Activated CD4-positive, alpha-beta T cell treated with anti-CD3 and anti-CD28 coated beads, Interleukin-2, amount 50 U/mL, for 48 hours (primary cell): ENCODE data around the gene HHIP.

Experiments
- DNase-seq, 2 experiments: peaks; one replicate each; pipeline ENCODE4 v3.0.0-alpha.2; 2020

HHIP gene

GRCh38 chr4:144709793-144710525, 64.0 kb downstream of the HHIP start:
- no peak for DNase-seq

GRCh38 chr4:144710526-144710912, 64.6 kb downstream of the HHIP start:
- no peak for DNase-seq

GRCh38 chr4:144711700-144712456, 65.9 kb downstream of the HHIP start:
- DNase-seq = no peak

- DNase-seq = no peak
Observed at GRCh38 chr4:144712775-144713174, 66.8 kb downstream of the HHIP start.

- DNase-seq = no peak
Observed at GRCh38 chr4:144714166-144714565, 68.2 kb downstream of the HHIP start.

- no peak for DNase-seq
Observed at GRCh38 chr4:144715230-144715629, 69.3 kb downstream of the HHIP start.

GRCh38 chr4:144716778-144717177, 70.8 kb downstream of the HHIP start:
- no peak for DNase-seq

GRCh38 chr4:144718958-144719512, 73.1 kb downstream of the HHIP start:
- no peak for DNase-seq

- no peak for DNase-seq
Observed at GRCh38 chr4:144720491-144720890, 74.5 kb downstream of the HHIP start.

- no peak for DNase-seq
Observed at GRCh38 chr4:144721994-144722393, 76.0 kb downstream of the HHIP start.

- no peak for DNase-seq
Observed at GRCh38 chr4:144723471-144723870, 77.5 kb downstream of the HHIP start.

GRCh38 chr4:144729175-144729574, 83.2 kb downstream of the HHIP start:
- DNase-seq = no peak

- DNase-seq = no peak
Observed at GRCh38 chr4:144732584-144733428, 86.8 kb downstream of the HHIP start.

GRCh38 chr4:144733566-144733965, 87.6 kb downstream of the HHIP start:
- DNase-seq = no peak

GRCh38 chr4:144734522-144734921, 88.6 kb downstream of the HHIP start:
- DNase-seq = no peak

- DNase-seq = no peak
Observed at GRCh38 chr4:144738649-144739048, 92.7 kb downstream of the HHIP start.

GRCh38 chr4:144739511-144740033, 93.6 kb downstream of the HHIP start:
- DNase-seq = no peak

GRCh38 chr4:144740316-144740715, 94.4 kb downstream of the HHIP start:
- no peak for DNase-seq

- DNase-seq = no peak
Observed at GRCh38 chr4:144748814-144749555, 103.0 kb downstream of the HHIP start.

GRCh38 chr4:144750348-144750747, 104.4 kb downstream of the HHIP start:
- DNase-seq = no peak

- DNase-seq = no peak
Observed at GRCh38 chr4:144754562-144755410, 108.8 kb downstream of the HHIP start.
